Measurements from ENCODE around the gene JAG1.

Gene JAG1

DNA sequence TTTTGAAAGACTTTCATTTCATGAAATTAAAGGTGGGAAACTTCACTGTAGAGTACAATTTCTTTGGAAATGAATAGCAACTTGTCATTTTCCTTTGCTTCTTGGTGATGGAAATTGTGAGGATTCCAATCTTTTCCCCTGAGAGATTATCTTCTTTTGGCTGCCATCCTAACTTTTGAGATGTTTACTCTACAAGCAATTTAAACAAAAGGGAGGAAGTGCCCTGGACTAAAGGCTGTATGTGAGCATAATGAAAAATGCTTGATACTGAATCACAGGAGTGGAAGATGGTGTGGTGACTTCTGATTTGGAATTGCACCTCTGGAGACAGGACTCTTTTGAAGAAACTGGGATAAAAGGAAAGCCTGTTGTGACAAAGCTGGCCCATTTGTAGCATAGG lies 43.1 kb upstream of the JAG1 start:
- peak; percentile 41 for DNase-seq (ENCODE audit: low read depth)
- TF ChIP-seq, protein P1, sequence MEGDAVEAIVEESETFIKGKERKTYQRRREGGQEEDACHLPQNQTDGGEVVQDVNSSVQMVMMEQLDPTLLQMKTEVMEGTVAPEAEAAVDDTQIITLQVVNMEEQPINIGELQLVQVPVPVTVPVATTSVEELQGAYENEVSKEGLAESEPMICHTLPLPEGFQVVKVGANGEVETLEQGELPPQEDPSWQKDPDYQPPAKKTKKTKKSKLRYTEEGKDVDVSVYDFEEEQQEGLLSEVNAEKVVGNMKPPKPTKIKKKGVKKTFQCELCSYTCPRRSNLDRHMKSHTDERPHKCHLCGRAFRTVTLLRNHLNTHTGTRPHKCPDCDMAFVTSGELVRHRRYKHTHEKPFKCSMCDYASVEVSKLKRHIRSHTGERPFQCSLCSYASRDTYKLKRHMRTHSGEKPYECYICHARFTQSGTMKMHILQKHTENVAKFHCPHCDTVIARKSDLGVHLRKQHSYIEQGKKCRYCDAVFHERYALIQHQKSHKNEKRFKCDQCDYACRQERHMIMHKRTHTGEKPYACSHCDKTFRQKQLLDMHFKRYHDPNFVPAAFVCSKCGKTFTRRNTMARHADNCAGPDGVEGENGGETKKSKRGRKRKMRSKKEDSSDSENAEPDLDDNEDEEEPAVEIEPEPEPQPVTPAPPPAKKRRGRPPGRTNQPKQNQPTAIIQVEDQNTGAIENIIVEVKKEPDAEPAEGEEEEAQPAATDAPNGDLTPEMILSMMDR (conservative IDR thresholded peaks at IDR 0.05; ENCODE audit: control insufficient read depth, insufficient read depth, low read depth, low read length) = no peak
- no peak overlapping the region for H3K4me3 ChIP-seq (ENCODE audit: control insufficient read depth, low read depth, low read length)

DNA sequence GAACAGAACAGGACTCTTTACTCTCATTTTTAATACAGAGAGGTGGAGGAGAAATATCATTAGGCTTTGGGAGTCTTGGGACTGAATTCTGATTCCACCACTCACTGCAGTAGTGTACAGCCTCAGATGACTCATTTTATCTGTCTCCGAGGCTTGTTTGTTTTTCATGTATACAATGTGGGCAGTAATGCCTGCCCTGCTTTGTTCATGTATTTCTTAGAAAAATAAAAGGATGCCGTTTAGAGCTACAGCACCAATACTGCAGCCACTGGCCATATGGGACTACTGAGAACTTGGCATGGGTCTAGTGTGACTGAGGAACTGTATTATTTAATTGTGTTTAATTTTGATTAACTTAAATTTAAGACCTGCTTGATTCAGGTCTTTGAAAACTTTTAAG lies 41.2 kb upstream of the JAG1 start:
- TF ChIP-seq, protein P1 (conservative IDR thresholded peaks at IDR 0.05; ENCODE audit: control insufficient read depth, insufficient read depth, low read depth, low read length) = no peak
- no peak overlapping the region for H3K4me3 ChIP-seq (ENCODE audit: control insufficient read depth, low read depth, low read length)
- DNase-seq (ENCODE audit: low read depth) = peak; percentile 56

DNA sequence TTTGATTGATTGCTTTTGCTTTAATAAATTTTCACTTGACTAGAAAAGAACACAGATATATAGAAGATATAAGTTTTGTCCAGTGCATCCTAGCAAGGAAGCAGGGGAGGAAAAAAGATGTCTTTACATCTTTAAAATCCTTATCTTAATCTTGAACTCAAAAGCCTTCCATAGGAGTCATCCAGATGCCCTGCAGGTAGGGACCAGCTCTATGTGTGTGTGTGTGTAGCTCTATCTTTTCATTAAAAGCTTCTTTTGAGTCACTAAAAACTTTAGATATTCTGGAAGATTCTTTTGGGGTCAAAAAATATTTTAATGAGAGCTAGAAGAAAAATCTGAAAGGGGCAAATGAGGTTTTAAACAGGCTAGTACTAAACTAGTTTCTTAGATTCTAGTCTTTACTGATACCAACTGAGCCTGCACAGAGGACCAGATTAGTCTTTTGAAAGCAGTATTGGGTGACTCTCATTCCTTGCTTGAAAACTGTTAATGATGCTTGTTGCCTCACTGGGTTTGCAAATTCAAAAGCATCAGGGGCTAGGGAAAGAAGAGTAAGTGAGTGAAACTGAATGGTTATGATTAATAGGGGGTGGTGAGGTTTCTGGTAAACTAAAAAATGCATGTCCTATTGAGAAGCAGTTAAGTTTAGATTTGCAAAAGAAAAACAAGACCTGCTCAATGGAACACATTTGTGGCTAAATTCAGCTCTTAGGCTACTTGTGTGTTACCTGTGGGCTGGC lies 40.6 kb upstream of the JAG1 start:
- H3K4me3 ChIP-seq (ENCODE audit: control insufficient read depth, low read depth, low read length) = no peak overlapping the region
- TF ChIP-seq, protein P1 (conservative IDR thresholded peaks at IDR 0.05; ENCODE audit: control insufficient read depth, insufficient read depth, low read depth, low read length) = no peak
- DNase-seq (ENCODE audit: low read depth) = no peak

DNA sequence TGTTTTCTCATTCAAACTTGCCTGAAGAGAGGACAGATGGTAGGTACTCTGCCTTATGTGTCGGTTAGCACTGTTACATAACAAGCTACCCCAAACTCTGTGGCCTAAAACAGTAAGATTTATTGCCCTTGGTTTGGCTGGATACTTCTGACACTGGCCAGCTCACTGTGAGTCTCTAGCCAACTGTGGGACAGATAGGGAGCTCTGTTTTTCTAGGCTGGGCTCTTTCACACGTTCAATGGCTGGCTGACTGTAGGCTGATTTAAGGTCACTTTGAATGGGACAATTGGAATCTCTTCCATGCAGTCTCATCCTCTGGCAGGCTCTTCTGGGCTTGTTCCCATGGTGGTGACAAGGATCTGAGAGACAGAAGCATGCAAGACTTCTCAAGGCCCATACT lies 39.4 kb upstream of the JAG1 start:
- TF ChIP-seq, protein P1 (conservative IDR thresholded peaks at IDR 0.05; ENCODE audit: control insufficient read depth, insufficient read depth, low read depth, low read length) = no peak
- DNase-seq (ENCODE audit: low read depth) = no peak
- H3K4me3 ChIP-seq (ENCODE audit: control insufficient read depth, low read depth, low read length) = no peak overlapping the region

DNA sequence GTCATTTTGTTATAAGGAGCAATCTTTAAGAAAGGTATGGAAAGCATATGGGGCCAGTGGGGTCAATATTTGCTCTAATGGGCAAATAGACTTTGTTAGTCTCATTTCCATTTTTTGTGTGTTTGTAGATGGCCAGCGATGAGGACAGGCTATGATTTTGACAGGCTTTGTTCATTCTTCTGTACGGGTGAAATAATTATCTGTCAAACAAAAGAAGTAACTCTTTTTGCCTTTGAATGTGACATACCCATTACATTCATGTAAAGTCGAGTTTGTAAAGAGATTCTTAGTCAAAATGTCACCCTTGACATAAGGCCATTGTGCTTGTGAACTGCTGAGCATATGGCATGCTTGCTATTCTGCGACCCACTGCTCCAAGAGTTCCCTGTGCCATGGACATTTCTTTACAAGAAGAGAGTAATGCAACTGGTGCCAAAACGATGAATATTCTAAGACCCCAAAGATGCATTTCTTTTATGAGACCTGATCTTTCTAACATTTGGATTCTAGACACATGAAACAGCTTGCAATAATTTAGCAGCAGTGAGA lies 38.2 kb upstream of the JAG1 start:
- no peak overlapping the region for H3K4me3 ChIP-seq (ENCODE audit: control insufficient read depth, low read depth, low read length)
- DNase-seq (ENCODE audit: low read depth) = no peak
- TF ChIP-seq, protein P1 (conservative IDR thresholded peaks at IDR 0.05; ENCODE audit: control insufficient read depth, insufficient read depth, low read depth, low read length) = no peak

DNA sequence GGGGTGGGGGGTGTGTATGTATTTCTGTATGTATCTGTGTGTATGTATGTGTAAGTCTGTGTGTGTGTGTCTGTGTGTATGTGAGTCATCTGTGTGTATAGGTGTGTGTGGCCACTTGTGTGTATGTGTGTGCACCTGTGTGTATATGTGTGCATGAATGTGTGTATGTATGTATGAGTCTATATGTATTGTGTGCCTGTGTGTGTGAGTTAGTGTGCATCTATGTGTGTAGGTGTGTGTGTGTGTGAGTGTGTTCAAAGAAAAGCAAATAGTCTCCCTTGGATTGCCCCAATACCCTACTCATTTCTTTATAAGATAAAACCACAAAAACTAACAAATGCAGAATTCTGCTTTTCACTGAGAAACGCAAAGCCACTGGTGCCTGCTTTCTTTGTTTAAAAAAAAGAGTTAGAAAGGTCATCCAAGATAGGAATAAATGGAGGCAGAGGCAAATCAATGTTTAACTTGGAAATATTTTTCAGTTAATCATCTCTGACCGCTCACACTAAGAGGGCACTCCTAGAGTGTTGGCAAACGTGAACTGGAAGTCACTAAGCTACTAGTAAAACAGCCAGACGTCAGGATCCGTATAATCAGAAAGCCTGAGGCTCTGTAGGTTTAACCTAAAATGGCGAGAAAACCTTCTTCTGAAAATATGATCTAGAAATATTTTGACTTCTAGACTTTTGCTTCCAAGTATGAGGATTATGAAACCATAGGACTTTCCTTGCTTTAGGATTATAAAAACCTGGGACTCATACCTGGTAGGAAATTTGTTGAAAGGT lies 37.4 kb upstream of the JAG1 start:
- DNase-seq (ENCODE audit: low read depth) = no peak
- TF ChIP-seq, protein P1 (conservative IDR thresholded peaks at IDR 0.05; ENCODE audit: control insufficient read depth, insufficient read depth, low read depth, low read length) = no peak
- no peak overlapping the region for H3K4me3 ChIP-seq (ENCODE audit: control insufficient read depth, low read depth, low read length)

Data from fibroblast of mammary gland (primary cell).